Epidermal melanocyte (primary cell): ENCODE measurements around the gene EHD3.

Source experiments
- DNase-seq: peaks from one replicate; pipeline ENCODE4 v3.0.0; 2011; ENCODE audit warnings: low spot score; ENCODE audit not compliant: insufficient read length

The EHD3 gene

DNA sequence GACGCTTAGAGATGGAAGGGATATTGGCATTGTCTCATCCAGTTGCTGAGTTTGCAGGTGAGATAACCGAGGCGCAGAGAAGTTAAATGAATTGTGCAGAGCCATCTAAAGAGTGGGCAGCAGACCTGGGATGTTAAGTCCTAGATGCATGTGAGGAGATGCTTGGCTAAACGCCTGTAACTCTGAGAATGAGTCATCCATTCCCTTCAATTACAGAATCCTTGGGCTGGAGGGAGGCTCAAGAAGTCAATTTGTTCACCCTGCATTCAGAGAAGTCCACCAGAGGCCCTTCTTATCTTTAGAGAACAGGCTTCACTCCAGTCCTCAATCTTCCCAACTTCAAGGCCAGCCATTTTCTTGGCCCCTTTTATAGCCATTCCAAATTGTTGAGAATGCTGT lies 1.6 kb downstream of the EHD3 start:
- no peak for DNase-seq

DNA sequence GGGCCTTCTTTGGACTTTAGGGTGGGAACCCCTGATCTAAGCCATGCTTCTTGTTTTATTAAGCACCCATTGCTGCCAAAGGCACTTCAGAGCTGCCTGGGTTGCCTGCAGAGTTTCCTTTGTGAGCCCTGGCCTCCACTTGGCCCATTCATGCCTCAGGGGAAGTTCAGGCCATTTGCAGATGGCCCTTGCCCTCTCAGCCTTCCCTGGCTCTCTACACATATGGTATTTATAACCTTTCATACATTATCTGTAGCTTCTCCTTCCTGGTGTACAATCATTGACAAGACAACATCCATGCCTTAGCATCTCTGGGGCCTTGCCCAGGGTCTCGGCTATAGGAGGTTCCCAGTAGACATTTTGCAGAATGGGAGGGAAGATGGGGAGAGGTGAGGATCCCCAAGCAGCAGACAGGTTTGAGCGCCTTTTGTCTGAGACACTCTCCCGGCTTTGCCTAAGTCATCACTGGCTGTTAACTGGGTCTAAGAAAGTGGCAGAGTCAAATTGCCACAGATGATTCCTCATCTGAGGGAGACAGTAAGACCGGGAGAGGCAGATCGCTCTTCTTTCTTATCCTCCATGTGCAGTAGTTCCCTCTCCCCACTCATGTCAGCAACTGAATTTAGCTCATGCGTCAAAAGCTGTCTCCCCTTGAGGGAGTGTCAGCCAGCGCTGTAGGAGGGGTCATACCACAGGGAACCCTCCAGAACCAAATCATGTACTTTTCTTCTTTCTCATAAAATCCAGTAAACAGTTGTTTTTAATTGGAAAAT lies 2.7 kb downstream of the EHD3 start:
- DNase-seq = no peak

DNA sequence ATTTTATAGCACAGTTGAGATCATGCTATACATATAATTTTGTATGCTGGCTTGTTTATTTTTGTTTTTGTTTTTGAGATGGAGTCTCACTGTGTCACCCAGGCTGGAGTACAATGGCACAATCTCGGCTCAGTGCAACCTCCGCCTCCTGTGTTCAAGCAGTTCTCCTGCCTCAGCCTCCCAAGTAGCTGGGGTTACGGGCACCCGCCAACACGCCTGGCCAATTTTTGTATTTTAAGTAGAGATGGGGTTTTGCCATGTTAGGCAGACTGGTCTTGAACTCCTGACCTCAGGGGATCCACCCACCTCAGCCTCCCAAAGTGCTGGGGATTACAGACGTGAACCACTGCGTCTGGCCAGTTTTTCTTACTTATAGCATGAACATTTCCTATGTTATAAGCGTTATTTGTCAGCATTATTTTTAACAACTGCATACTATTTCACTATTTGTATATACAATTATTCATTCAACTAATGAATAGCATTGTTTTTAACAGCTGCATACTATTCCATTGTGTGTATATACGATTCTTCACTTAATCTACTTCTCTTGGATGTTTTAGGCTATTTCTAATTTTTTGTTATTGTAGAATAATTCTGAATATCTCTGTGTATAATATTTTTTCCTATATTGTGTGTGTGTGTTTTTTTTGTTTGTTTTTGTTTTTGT lies 3.5 kb downstream of the EHD3 start:
- no peak for DNase-seq

DNA sequence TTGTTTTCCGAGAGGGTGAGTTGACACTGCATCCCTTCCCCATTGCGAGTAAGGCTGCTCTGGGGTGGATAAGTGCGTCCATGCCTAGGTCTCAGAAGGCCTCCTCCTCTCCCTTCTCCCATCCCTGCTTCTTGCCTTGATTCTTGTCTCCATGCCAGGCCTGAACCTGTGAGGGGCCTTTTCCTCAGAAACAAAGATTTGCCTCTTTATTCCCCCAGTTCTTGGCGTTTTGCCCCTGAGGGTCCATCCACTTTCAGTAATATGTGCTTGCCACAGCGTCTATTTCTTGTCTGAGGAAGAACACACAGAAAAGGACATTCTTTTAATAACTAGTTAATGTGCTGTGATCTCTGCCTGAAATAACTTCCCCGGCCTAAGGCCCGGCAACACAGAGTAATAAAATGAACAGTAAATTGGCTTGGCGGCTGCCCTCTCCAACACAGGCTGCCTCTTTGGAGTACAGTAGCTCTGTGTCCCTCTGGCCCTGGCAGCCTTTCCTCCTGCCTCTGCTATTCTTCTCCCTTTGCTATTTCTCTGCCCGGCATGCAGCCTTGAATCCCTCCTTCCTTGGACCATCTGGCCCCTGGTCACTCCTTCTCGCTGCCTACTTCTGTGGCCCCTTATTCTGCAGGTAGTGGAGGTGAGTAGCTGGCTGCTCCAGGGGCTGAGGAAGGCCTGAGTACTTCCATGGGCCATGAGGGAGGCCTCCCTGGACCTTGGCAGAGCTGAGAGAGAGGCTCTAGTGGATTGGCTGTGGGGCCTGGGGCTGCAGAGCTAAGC lies 4.4 kb downstream of the EHD3 start:
- no peak for DNase-seq

DNA sequence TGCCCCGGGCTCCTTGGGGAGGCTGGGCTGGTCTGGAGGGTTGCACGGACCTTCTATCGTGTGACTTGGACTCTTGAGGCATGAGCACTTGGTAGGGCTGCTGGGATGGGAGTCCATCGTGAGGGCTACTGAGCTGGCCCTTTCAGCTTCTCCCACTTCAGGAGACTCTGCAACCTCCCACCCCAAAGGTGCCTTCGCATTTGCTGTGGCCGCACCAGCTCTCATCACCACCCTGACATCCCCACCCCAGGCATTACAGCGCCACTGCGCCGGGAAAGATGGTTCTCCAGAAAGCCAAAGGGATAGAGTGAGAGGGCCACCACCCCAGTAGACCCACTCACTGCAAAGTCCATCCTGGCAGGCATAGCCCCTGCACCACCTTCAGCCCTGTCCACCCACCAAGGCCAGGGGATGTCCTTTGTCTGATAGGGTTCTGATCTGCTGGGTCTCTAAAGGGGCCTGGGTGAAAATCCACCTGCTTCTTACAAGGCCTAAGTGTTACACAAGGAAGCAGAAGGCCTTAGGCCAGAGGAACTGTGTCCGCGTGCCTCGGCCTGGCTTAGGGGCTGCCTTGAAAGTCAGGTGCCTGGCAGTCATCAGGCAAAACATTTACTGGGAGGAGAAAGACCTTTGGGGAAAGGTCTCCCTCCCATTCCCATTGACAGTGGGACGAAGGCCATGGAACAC lies 5.1 kb downstream of the EHD3 start:
- DNase-seq = no peak

DNA sequence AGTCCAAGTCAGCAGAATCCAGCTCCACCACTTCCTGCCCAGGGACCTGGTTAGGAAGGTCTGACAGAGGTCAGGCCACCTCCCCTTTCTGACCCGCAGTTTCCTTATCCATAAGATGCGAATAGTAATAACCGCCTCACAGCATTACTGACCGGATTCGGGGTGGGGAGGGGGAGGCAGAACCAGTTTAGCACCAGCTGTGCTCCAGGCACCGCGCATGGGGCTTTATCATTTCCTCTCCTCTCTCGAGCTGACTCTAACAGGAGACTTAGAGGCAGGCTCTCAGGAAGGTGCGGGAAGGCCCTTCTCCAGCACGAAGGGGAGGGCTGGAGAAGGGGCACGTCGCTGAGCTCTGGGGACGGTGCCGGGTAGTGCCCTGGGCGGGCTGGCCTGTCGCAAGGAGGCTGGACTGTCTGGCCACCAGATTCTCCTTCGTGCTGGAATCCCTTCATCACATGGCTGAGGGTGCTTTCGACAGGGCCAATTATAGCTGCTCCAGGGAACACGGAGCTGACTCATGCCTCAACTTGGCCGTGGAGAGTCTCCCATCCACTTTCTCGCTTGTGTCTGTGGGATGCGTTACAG lies 5.7 kb downstream of the EHD3 start:
- peak; percentile 30 for DNase-seq

DNA sequence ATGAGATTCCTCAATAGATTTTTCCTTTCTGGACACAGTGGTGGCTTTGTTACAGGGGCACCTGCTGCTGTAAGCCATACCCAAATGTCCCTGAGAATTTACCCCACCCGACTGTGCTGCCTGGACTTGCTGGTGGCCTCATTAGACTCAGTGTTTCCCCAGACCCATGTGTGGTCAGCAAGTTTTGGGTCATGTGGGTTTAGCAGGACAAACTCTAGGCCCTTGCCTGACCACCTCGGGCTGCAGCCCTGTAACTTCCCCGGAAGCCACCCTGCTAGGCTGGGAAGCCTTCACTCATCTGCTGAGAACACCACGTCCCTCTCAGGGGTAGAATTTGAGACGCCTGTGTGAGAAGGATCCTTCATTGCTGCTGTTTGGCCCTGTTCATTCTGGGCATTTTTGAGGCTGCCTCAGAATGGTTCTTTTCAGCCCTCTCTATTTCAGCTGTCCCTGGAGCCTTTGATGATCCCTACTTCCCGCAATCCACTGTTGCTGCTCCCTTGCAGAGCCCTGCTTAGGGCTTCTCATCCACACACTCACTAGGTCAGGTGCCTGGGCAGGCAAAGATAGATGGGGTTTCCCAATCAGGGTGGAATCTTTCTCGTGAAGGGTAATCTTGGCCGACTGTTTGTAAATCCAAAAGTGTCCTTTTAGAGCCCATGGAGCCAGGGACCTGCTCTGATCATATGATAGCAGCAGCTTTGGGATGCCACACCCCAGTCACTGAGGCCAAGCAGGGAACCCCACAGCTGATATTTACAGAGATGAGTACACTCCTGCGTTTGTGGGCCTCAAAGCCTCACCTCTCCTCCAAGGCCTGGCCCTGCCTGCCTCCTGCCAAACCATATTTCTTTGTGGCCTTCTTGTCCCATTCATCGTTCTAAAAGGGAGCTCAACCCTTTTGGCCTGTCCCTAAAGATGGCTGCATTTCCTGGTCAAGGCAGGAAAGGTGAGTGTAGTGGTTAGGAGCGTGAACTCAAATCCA lies 6.7 kb downstream of the EHD3 start:
- DNase-seq = no peak

DNA sequence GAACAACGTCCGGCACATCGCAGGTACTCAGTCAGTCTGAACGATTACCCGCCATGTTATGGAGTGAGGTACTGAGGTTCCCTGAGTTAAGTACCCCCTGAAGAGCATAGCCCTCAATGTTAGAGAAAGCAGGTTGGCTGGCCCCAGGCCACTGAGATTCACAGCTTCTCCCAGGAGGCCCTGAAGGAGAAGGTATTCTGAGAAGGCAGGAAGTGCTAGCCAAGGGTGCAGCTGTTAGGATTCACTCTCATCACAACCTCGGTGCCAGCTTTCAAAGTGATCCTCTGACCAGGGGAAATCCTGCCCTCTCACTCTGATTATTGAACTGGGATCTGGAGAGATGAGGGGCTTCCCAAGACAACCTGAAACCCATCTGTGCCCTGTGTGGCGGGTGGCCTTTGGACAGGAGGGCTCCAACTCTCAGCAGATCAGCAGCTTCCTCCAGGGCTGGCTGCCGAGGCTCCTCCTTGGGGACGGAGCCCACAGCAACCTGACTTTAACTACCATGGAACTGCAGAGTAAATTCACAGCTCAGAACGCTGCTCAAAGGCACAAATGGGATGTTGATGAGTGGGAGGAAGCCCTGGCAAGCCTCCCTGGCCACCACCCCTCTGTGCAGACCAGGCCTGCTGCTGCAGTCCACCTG lies 7.8 kb downstream of the EHD3 start:
- DNase-seq = no peak

DNA sequence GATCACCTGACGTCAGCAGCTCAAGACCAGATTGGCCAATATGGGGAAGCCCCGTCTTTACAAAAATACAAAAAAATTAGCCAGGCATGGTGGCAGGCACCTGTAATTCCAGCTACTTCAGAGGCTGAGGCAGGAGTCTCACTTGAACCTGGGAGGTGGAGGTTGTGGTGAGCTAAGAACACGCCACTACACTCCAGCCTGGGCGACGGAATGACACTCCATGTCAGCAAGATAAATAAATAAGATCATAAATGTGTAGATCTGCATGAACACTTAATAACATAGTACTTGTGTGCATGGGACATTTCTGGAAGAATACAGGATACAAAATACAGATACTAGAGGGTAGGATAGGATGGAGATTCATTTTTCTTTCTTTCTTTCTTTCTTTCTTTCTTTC lies 9.1 kb downstream of the EHD3 start:
- no peak for DNase-seq

DNA sequence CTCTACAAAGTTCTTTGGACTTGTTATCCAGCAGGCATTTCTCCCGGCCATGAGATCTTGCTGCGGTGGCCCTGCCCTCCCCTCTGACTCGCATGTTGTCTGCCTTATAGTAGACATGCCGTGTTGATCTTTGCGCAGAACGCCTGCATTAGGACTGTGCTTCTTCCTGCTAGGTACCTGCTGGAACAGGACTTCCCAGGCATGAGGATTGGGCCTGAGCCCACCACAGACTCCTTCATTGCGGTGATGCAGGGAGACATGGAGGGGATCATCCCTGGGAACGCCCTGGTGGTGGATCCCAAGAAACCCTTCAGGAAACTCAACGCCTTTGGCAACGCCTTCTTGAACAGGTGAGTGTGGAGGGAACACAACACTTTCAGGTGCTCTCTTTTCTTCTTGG lies 10.1 kb downstream of the EHD3 start:
- DNase-seq = no peak

DNA sequence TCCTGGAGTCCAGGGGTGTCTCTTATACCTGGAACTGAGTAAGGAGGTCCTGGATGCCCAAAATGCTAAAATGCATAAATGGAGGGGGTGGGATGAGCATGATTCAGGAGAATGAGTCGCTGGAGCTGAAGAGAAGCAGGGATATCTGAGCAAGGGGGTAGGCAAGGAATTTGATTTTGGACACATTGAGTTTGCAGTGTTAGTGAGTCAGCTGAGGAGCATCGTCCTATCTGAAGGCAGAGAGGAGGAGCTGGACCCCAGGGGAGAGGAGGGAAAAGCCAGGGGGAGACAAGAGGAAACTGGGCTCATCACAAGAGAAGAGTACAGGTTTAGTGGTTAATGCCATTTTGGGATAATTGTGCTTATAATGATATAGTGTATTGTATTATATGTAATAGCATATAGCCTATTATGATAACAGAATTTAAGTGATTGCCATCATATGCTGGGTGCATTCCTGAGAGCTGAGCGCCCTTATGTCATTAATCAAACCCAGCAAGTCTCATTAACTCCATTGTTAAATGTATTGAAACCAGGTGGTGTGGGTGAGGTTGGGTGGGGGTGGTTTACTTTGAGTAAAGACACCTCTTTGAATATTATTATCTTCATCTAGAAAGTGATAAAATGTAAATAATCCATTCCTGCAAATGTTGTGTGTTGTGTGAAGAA lies 12.4 kb downstream of the EHD3 start:
- DNase-seq = no peak

DNA sequence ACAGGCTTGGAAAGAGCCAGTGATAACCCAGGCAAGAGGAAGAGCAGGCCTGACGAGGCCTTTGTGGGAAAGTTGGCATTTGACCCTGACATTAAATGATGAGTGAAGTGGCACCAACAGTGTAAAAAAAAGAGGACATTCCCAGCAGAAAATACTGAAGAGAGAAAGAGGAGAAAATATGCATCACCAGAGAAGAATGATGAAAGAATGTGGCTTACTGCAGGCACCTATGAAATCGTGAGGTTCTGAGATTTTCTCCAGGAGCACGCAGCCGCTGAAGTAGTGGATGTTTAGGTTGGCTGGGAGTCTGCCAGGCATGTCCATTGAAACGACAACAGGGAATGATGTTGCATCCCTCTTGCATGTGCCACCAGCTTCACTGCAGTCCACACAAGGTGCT lies 13.8 kb downstream of the EHD3 start:
- no peak for DNase-seq

DNA sequence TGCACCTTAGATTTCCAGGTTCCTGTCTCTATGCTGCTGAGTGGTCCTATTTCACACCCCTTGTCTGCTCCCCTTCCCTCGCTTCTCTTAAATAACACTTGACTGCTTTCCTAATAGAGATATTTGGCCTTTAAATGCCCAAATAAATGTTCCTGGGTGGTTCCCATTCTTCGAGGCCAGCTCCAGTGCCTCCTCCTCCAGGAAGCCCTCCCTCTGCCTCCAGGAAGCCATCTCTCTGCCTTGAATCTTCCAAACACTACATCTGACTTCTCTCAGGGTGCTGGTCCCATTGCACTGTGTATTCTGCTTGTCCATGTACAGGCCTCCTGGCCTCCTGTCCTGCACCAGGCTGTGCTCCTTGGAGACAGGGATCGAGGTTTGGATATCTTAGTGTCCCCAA lies 14.2 kb downstream of the EHD3 start:
- no peak for DNase-seq

DNA sequence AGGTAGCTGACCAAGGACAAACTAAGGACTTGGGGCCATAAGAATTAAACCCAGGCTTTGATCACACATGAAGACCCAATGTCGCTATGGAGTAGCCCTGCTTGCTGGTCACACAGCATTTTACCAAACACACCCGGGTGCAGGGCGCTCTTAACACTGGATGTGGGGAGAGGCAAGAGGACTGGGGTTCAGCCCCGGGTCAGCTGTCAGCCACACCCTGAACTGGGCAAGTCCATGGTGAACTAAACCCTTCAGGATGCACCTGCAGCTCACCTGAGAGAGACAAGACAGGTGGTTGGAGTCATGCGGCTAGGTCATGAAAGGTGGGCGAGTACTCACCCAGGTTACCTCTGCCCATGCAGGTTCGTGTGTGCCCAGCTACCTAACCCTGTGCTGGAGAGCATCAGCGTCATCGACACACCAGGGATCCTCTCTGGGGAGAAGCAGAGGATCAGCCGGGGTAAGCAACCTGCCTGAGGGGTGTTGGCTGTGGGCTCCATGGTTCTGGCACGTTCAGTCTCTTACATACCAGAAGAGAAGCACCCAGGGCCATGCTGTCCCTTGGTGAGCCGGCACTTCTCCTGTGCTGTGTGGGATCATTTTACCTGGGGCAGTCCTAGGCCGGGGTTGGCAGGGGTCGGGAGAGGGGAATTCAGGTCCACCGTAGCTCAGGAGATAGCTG lies 15.2 kb downstream of the EHD3 start:
- no peak for DNase-seq

DNA sequence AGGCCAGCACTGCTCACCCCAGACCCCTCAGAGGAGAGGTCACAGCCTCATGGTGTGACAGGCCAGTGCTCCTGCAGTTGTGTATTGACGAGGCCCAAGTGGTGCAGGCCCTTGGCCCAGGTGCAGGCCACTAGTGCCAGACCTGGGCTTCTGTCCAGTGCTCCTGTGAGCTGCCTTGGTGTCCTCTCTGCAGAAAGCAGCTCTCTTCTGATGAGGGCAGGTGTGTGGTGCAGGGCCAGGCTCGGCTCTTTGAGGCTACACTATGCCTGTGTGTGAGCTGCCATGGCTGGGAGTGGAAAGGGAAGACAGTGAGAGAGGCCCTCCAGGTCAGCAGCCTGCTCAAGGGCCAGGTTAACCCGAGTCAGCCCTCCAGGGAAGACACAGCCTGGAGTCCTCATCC lies 17.1 kb downstream of the EHD3 start:
- no peak for DNase-seq

DNA sequence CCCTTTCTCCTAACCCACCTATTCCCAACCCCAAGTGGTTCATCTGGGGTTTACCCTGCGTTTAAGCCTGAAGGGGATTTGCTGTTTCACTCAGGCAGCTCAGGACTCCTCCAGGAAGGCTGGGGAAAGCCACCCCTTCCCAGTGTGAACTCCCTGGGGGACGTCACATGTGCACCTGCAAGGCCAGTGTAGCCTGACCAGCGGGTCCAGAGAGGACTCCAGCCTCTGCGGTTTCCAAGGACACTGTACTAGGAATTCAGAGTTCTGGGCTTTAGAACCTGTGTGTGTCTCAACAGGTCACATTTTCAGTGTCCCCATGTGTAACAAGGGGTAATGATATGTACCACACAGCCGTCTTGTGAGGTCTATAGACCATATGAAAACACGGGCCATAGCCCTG lies 17.9 kb downstream of the EHD3 start:
- DNase-seq = no peak

DNA sequence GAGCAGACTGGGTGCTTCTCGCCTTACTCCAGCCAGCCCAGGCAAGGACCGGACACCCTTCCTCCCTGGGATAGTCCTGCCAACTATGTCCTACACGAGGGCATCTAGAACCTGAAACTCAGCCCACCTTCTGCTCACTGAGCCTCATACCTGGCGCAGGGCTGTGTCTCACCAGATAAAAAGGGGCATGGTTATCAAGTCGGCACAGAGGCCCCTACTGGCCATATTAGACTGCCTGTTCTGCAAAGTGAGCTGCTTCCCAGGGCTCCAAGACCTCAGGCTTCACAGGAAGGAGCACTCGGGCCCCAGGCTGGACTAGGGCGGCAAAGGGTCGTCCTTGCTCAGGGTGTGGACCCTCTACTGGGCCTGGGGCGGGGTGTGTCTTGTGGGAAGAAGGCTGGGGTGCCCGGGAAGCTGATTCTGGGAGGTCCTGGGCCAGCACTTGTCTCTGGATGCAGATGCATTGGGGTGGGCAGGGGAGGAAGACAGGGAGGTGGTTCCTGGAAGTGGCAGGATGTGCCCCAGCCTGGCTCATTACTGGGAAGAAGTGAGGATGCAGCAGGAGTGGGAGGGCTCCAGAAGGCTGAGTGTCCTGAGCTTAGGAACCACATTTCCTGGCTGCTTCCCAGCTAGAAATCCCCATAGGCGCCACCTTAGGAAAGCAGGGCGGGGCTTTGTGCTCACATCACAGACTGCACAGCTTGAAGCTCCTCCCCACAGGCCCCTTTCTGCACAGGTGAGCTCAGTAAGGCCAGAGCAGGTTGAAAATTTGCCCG lies 19.6 kb downstream of the EHD3 start:
- no peak for DNase-seq
